NCI-H2196 (cell line): Measurements from ENCODE around the gene DTD2.
A peak's percentile ranks its signal among the peaks of the same experiment; 100 is the strongest.
"Not testable (repeated sequence)": the region's sequence is repeated elsewhere in the genome, so short reads cannot be mapped to it uniquely, and the experiment has no call there.

ENCODE experiments used
- DNase-seq: peaks from one replicate; lab custom pipeline; 2025; ENCODE audit not compliant: unreplicated experiment; lab: John Stamatoyannopoulos, UW

DTD2 gene

GRCh38 chr14:31442284-31442683 is 15.0 kb downstream of the DTD2 start:
- DNase-seq: no peak

- no peak for DNase-seq
Observed at GRCh38 chr14:31441273-31442111, 15.8 kb downstream of the DTD2 start.

GRCh38 chr14:31440280-31440679 is 17.0 kb downstream of the DTD2 start:
- DNase-seq: no peak

GRCh38 chr14:31439561-31439960 is 17.7 kb downstream of the DTD2 start:
- no peak for DNase-seq

GRCh38 chr14:31437045-31437691 is 20.1 kb downstream of the DTD2 start:
- DNase-seq: not testable (repeated sequence)

- no peak for DNase-seq
Observed at GRCh38 chr14:31435276-31435675, 22.0 kb downstream of the DTD2 start.

GRCh38 chr14:31430634-31431264 is 26.6 kb downstream of the DTD2 start:
- no peak for DNase-seq

GRCh38 chr14:31429791-31430190 is 27.5 kb downstream of the DTD2 start:
- no peak for DNase-seq

GRCh38 chr14:31428011-31428410 is 29.3 kb downstream of the DTD2 start:
- DNase-seq: no peak

GRCh38 chr14:31426663-31427062 is 30.6 kb downstream of the DTD2 start:
- DNase-seq: no peak

- no peak for DNase-seq
Observed at GRCh38 chr14:31425905-31426304, 31.4 kb downstream of the DTD2 start.

- no peak for DNase-seq
Observed at GRCh38 chr14:31421200-31421599, 36.1 kb downstream of the DTD2 start.

GRCh38 chr14:31420319-31421111 is 36.8 kb downstream of the DTD2 start, which contains the start of gene HEATR5A:
HEATR5A (minus strand) TSS chr14:31420550; CDS start chr14:31402975, 17,575 bp downstream.
- DNase-seq: peak; percentile 95

- DNase-seq: peak; percentile 41
Observed at GRCh38 chr14:31419967-31420318, 37.4 kb downstream of the DTD2 start.

- DNase-seq: no peak
Observed at GRCh38 chr14:31419179-31419966, 37.9 kb downstream of the DTD2 start.

GRCh38 chr14:31418440-31418839 is 38.9 kb downstream of the DTD2 start:
- DNase-seq: no peak

- no peak for DNase-seq
Observed at GRCh38 chr14:31414190-31414833, 43.0 kb downstream of the DTD2 start.

- no peak for DNase-seq
Observed at GRCh38 chr14:31411218-31411727, 46.0 kb downstream of the DTD2 start.

GRCh38 chr14:31410048-31410650 is 47.2 kb downstream of the DTD2 start:
- no peak for DNase-seq
